Measurements from ENCODE around the gene WFDC10A. TPM values are rescaled to one million over a fixed set of nuclear protein-coding genes. Genes with fewer than 3 reads are reported as not detected.
A peak's percentile ranks its signal among the peaks of the same experiment; 100 is the strongest.
"Not testable (repeated sequence)": the region's sequence is repeated elsewhere in the genome, so short reads cannot be mapped to it uniquely, and the experiment has no call there.

Gene WFDC10A
- total RNA-seq, 1 experiment from 2014 or later, result not detected

DNA sequence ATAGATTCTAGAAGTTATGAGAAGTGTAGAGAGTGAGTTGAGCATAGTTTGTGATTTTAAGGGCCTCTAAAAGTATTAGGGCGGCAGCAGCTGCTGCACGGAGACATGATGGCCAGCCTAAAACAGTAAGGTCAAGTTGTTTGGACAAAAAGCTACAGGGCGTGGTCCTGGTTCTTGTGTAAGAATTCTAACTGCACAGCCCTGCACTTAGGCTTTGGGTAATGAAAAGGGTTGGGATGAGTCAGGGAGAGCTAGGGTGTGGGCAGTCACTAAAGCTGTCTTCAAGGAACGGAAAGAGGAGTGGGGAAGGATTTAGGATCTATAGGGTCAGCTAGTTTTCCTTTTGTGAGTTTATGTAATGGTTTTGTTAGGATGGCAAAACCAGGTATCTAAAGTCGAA is 43.6 kb upstream of the WFDC10A start:
- H3K36me3 Mint-ChIP-seq; DNase-seq (ENCODE audit: low spot score); H3K27me3 Mint-ChIP-seq (ENCODE audit: low read depth); H3K4me3 Mint-ChIP-seq; ATAC-seq; POLR2A ChIA-PET; H3K27ac Mint-ChIP-seq: not testable (repeated sequence)
- peaks cover 17% of the 10 kb centered on the region for H3K4me1 Mint-ChIP-seq
- CTCF ChIA-PET, result interaction anchor here (2.0 kb wide), 1 partner anchor 185 kb away, joined by 5 read pairs; no protein-coding TSS in a partner anchor
- peaks cover 15% of the 10 kb centered on the region for H3K9me3 Mint-ChIP-seq

- Mint-ChIP-seq H3K27ac (peak overlapping the region; percentile 1; the same call in 1 of the 2 replicates), H3K4me3 (no peak overlapping the region), H3K27me3 (ENCODE audit: low read depth) (peaks cover 5% of the 10 kb centered on the region; the same call in 1 of the 2 replicates), H3K36me3 (peaks cover 15% of the 10 kb centered on the region), H3K9me3 (peaks cover 25% of the 10 kb centered on the region), H3K4me1 (peaks cover 10% of the 10 kb centered on the region)
- CTCF ChIA-PET, result interaction anchor here (1.2 kb wide), 1 partner anchor 41 kb away, joined by 3 read pairs; the partner anchor contains the start of gene WFDC10A
- DNase-seq (ENCODE audit: low spot score) (no peak), ATAC-seq (no peak)
- POLR2A ChIA-PET, result no interaction called here
- TF ChIP-seq ZNF219 (CRISPR knock-in tag; IDR thresholded peaks at IDR 0.05; ENCODE audit: borderline replicate concordance) (no peak), PRRX2 (CRISPR knock-in tag; IDR thresholded peaks at IDR 0.05) (no peak), ATF2 (CRISPR knock-in tag; IDR thresholded peaks at IDR 0.05; ENCODE audit: borderline replicate concordance, low read depth) (no peak), TEAD4 (CRISPR knock-in tag; IDR thresholded peaks at IDR 0.05) (no peak), RELA (CRISPR knock-in tag; IDR thresholded peaks at IDR 0.05; ENCODE audit: borderline replicate concordance) (no peak), CREM (CRISPR knock-in tag; IDR thresholded peaks at IDR 0.05) (no peak), E2F4 (CRISPR knock-in tag; IDR thresholded peaks at IDR 0.05; ENCODE audit: borderline replicate concordance, low read depth) (no peak), NR2C2 (CRISPR knock-in tag; IDR thresholded peaks at IDR 0.05) (no peak), JAZF1 (CRISPR knock-in tag; IDR thresholded peaks at IDR 0.05) (no peak)
- TF ChIP-seq, protein P1, sequence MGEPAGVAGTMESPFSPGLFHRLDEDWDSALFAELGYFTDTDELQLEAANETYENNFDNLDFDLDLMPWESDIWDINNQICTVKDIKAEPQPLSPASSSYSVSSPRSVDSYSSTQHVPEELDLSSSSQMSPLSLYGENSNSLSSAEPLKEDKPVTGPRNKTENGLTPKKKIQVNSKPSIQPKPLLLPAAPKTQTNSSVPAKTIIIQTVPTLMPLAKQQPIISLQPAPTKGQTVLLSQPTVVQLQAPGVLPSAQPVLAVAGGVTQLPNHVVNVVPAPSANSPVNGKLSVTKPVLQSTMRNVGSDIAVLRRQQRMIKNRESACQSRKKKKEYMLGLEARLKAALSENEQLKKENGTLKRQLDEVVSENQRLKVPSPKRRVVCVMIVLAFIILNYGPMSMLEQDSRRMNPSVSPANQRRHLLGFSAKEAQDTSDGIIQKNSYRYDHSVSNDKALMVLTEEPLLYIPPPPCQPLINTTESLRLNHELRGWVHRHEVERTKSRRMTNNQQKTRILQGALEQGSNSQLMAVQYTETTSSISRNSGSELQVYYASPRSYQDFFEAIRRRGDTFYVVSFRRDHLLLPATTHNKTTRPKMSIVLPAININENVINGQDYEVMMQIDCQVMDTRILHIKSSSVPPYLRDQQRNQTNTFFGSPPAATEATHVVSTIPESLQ (CRISPR knock-in tag; IDR thresholded peaks at IDR 0.05), result no peak
- TF ChIP-seq, protein P2, sequence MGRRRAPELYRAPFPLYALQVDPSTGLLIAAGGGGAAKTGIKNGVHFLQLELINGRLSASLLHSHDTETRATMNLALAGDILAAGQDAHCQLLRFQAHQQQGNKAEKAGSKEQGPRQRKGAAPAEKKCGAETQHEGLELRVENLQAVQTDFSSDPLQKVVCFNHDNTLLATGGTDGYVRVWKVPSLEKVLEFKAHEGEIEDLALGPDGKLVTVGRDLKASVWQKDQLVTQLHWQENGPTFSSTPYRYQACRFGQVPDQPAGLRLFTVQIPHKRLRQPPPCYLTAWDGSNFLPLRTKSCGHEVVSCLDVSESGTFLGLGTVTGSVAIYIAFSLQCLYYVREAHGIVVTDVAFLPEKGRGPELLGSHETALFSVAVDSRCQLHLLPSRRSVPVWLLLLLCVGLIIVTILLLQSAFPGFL (CRISPR knock-in tag; IDR thresholded peaks at IDR 0.05; ENCODE audit: borderline replicate concordance), result no peak
- TF ChIP-seq, protein P3, sequence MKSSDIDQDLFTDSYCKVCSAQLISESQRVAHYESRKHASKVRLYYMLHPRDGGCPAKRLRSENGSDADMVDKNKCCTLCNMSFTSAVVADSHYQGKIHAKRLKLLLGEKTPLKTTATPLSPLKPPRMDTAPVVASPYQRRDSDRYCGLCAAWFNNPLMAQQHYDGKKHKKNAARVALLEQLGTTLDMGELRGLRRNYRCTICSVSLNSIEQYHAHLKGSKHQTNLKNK (CRISPR knock-in tag; IDR thresholded peaks at IDR 0.05), result no peak
- TF ChIP-seq, protein P4, sequence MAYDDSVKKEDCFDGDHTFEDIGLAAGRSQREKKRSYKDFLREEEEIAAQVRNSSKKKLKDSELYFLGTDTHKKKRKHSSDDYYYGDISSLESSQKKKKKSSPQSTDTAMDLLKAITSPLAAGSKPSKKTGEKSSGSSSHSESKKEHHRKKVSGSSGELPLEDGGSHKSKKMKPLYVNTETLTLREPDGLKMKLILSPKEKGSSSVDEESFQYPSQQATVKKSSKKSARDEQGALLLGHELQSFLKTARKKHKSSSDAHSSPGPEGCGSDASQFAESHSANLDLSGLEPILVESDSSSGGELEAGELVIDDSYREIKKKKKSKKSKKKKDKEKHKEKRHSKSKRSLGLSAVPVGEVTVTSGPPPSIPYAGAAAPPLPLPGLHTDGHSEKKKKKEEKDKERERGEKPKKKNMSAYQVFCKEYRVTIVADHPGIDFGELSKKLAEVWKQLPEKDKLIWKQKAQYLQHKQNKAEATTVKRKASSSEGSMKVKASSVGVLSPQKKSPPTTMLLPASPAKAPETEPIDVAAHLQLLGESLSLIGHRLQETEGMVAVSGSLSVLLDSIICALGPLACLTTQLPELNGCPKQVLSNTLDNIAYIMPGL (CRISPR knock-in tag; IDR thresholded peaks at IDR 0.05), result no peak
- TF ChIP-seq, protein P5, sequence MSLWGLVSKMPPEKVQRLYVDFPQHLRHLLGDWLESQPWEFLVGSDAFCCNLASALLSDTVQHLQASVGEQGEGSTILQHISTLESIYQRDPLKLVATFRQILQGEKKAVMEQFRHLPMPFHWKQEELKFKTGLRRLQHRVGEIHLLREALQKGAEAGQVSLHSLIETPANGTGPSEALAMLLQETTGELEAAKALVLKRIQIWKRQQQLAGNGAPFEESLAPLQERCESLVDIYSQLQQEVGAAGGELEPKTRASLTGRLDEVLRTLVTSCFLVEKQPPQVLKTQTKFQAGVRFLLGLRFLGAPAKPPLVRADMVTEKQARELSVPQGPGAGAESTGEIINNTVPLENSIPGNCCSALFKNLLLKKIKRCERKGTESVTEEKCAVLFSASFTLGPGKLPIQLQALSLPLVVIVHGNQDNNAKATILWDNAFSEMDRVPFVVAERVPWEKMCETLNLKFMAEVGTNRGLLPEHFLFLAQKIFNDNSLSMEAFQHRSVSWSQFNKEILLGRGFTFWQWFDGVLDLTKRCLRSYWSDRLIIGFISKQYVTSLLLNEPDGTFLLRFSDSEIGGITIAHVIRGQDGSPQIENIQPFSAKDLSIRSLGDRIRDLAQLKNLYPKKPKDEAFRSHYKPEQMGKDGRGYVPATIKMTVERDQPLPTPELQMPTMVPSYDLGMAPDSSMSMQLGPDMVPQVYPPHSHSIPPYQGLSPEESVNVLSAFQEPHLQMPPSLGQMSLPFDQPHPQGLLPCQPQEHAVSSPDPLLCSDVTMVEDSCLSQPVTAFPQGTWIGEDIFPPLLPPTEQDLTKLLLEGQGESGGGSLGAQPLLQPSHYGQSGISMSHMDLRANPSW (CRISPR knock-in tag; conservative IDR thresholded peaks at IDR 0.05; ENCODE audit: low read depth), result no peak
- TF ChIP-seq, protein P6, sequence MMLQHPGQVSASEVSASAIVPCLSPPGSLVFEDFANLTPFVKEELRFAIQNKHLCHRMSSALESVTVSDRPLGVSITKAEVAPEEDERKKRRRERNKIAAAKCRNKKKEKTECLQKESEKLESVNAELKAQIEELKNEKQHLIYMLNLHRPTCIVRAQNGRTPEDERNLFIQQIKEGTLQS (CRISPR knock-in tag; conservative IDR thresholded peaks at IDR 0.05), result no peak
These were observed 40.7 kb upstream of the WFDC10A start for GRCh38 chr20:45588800-45589199.

Measured in WTC11 (cell line).